Suprapubic skin (tissue), 4 donors: Measurements from ENCODE around the gene EIF4G3.

Experiments used
- POLR2A ChIP-seq, 2 donors: fragments of 450-650 bp; IDR thresholded peaks; one replicate each; pipeline ENCODE4 v1.6.1; 2017; ENCODE audit warnings: antibody characterized with exemption in 2 of 2, mild to moderate bottlenecking in 2 of 2, moderate library complexity in 2 of 2
- POLR2AphosphoS5 ChIP-seq, 3 donors: sonication (generic); formaldehyde crosslinking; IDR thresholded peaks; one replicate each; pipeline ENCODE4 v1.6.1; 2017; ENCODE audit warnings: antibody characterized with exemption in 3 of 3
- TF ChIP-seq, protein P1 (sequence below), 2 donors: fragments of 200-600 bp in 1 of 2; fragments of 450-650 bp in 1 of 2; sonication (generic) in 1 of 2; IDR thresholded peaks; one replicate each; pipeline ENCODE4 v1.5.1; 2016 to 2019; ENCODE audit warnings: antibody characterized with exemption in 2 of 2, mild to moderate bottlenecking in 1 of 2, moderate library complexity in 1 of 2

- TF ChIP-seq, protein P1, sequence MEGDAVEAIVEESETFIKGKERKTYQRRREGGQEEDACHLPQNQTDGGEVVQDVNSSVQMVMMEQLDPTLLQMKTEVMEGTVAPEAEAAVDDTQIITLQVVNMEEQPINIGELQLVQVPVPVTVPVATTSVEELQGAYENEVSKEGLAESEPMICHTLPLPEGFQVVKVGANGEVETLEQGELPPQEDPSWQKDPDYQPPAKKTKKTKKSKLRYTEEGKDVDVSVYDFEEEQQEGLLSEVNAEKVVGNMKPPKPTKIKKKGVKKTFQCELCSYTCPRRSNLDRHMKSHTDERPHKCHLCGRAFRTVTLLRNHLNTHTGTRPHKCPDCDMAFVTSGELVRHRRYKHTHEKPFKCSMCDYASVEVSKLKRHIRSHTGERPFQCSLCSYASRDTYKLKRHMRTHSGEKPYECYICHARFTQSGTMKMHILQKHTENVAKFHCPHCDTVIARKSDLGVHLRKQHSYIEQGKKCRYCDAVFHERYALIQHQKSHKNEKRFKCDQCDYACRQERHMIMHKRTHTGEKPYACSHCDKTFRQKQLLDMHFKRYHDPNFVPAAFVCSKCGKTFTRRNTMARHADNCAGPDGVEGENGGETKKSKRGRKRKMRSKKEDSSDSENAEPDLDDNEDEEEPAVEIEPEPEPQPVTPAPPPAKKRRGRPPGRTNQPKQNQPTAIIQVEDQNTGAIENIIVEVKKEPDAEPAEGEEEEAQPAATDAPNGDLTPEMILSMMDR (IDR thresholded peaks at IDR 0.05): no peak
- no peak for TF ChIP-seq POLR2AphosphoS5 (IDR thresholded peaks at IDR 0.05)
- TF ChIP-seq POLR2A (IDR thresholded peaks at IDR 0.05): no peak
Measured at GRCh38 chr1:20848162-20848561, 328.5 kb downstream of the EIF4G3 start.
